H1 (cell line): ENCODE data around the gene BMERB1. TPM values are rescaled to one million over a fixed set of nuclear protein-coding genes. Genes with fewer than 3 reads are reported as not detected.

ENCODE experiments used
- CTCF ChIA-PET: fragments of 300-600 bp; sonication (Branson Sonifier 250); formaldehyde crosslinking; loops from one replicate; lab custom pipeline; 2021; ENCODE audit not compliant: partially characterized antibody; lab: Charles Lee
- POLR2A ChIA-PET: fragments of 300-600 bp; sonication (Branson Sonifier 250); formaldehyde crosslinking; loops from one replicate; lab custom pipeline; 2021; ENCODE audit warnings: inconsistent platforms; ENCODE audit not compliant: partially characterized antibody; lab: Charles Lee
- DNase-seq, 2 experiments: peaks; one replicate each; pipeline versions ENCODE4 v3.0.0 to v3.0.0-alpha.2; 2010 to 2022; ENCODE audit warnings: low spot score in 2 of 2, low read depth in 1 of 2, mixed read lengths in 1 of 2
- FAIRE-seq: peaks from 2 replicates; lab custom pipeline; 2011; peaks lifted over from hg19 to GRCh38; lab: Jason Lieb, UNC
- H2AFZ ChIP-seq: 2 replicates; pipeline ENCODE4 v1.8.1; 2012; ENCODE audit warnings: low read length, inconsistent platforms
- H2AK5ac ChIP-seq: 2 replicates; pipeline ENCODE4 v1.6.1; 2013; ENCODE audit warnings: low read depth, low read length
- H2BK120ac ChIP-seq: replicated peaks from 2 replicates; pipeline ENCODE3; 2013; ENCODE audit warnings: low read depth, low read length, inconsistent platforms
- H2BK12ac ChIP-seq: 2 replicates; pipeline ENCODE4 v1.6.1; 2013; ENCODE audit warnings: low read depth, low read length
- H2BK15ac ChIP-seq: 2 replicates; pipeline ENCODE4 v1.6.1; 2013; ENCODE audit warnings: low read length
- H2BK20ac ChIP-seq: 2 replicates; pipeline ENCODE4 v1.6.1; 2013; ENCODE audit warnings: low read length
- H2BK5ac ChIP-seq: 2 replicates; pipeline ENCODE4 v1.6.1; 2013; ENCODE audit warnings: low read depth, low read length
- H3K14ac ChIP-seq: 2 replicates; pipeline ENCODE4 v1.6.1; 2013; ENCODE audit warnings: inconsistent platforms; ENCODE audit not compliant: insufficient read length
- H3K18ac ChIP-seq: 2 replicates; pipeline ENCODE4 v1.6.1; 2013; ENCODE audit warnings: low read length; ENCODE audit errors: extremely low read depth
- H3K23ac ChIP-seq: 2 replicates; pipeline ENCODE4 v1.6.1; 2013; ENCODE audit warnings: inconsistent platforms; ENCODE audit not compliant: insufficient read length
- H3K23me2 ChIP-seq: 2 replicates; pipeline ENCODE4 v1.6.1; 2013; ENCODE audit warnings: low read depth, low read length
- H3K27ac ChIP-seq: 2 replicates; pipeline ENCODE4 v1.6.1; 2011; ENCODE audit warnings: low read depth, low read length, inconsistent platforms
- H3K27me3 ChIP-seq, 4 experiments: replicated peaks in 1 of 4; 1 replicate in 1 of 4; 2 replicates in 3 of 4; pipeline versions ENCODE4 v1.6.1 to v1.8.1; 2011 to 2013; ENCODE audit warnings: low read length in 3 of 4, mild to moderate bottlenecking in 3 of 4, inconsistent platforms in 2 of 4, mixed read lengths in 2 of 4, moderate library complexity in 1 of 4; ENCODE audit not compliant: control insufficient read depth in 3 of 4, insufficient read depth in 3 of 4; ENCODE audit errors: extremely low read depth in 1 of 4
- H3K36me3 ChIP-seq, 4 experiments: 2 replicates each; pipeline versions ENCODE4 v1.6.1 to v1.8.1; 2011 to 2013; ENCODE audit warnings: mild to moderate bottlenecking in 4 of 4, low read length in 3 of 4, moderate library complexity in 2 of 4, control low read depth in 1 of 4, inconsistent platforms in 1 of 4; ENCODE audit not compliant: insufficient read depth in 4 of 4, control insufficient read depth in 2 of 4
- H3K4ac ChIP-seq: replicated peaks from 2 replicates; pipeline ENCODE3; 2013; ENCODE audit warnings: low read length, low read depth, mixed read lengths, inconsistent platforms; ENCODE audit not compliant: insufficient read length
- H3K4me1 ChIP-seq, 4 experiments: replicated peaks in 1 of 4; 1 replicate in 1 of 4; 2 replicates in 3 of 4; pipeline versions ENCODE4 v1.6.1 to v1.8.1; 2011 to 2013; ENCODE audit warnings: low read length in 3 of 4, inconsistent platforms in 2 of 4, mixed read lengths in 1 of 4; ENCODE audit not compliant: insufficient read depth in 4 of 4, control insufficient read depth in 3 of 4
- H3K4me2 ChIP-seq, 2 experiments: 2 replicates each; pipeline versions ENCODE4 v1.6.1 to v1.8.1; 2011 to 2013; ENCODE audit warnings: low read depth in 2 of 2, low read length in 2 of 2, control low read depth in 1 of 2, inconsistent platforms in 1 of 2, mild to moderate bottlenecking in 1 of 2; ENCODE audit not compliant: insufficient read depth in 1 of 2
- H3K4me3 ChIP-seq, 4 experiments: fragments of 200-600, 300-600 bp in 1 of 4; sonication (generic), shearing (Covaris generic), sonication (Bioruptor Twin) in 1 of 4; 2 replicates each; pipeline versions ENCODE4 v1.5.1 to v1.8.1; 2011 to 2016; ENCODE audit warnings: low read length in 4 of 4, low read depth in 3 of 4, control low read depth in 2 of 4, inconsistent platforms in 2 of 4, mild to moderate bottlenecking in 2 of 4, mixed read lengths in 1 of 4, moderate library complexity in 1 of 4; ENCODE audit not compliant: insufficient read depth in 2 of 4; ENCODE audit errors: extremely low read depth in 1 of 4
- H3K56ac ChIP-seq: replicated peaks from 2 replicates; pipeline ENCODE3; 2013; ENCODE audit warnings: low read depth, mild to moderate bottlenecking, mixed read lengths, low read length, inconsistent platforms; ENCODE audit not compliant: insufficient read length
- H3K79me1 ChIP-seq: 2 replicates; pipeline ENCODE4 v1.6.1; 2013; ENCODE audit warnings: low read depth, low read length, control low read depth
- H3K79me2 ChIP-seq, 2 experiments: 2 replicates each; pipeline versions ENCODE4 v1.6.1 to v1.8.1; 2012 to 2013; ENCODE audit warnings: low read length in 2 of 2, mild to moderate bottlenecking in 2 of 2, inconsistent platforms in 1 of 2; ENCODE audit not compliant: insufficient read depth in 2 of 2, control insufficient read depth in 1 of 2
- H3K9ac ChIP-seq, 4 experiments: replicated peaks in 1 of 4; 1 replicate in 1 of 4; 2 replicates in 3 of 4; pipeline versions ENCODE4 v1.6.1 to v1.8.1; 2011 to 2013; ENCODE audit warnings: low read depth in 3 of 4, low read length in 3 of 4, control low read depth in 2 of 4, mild to moderate bottlenecking in 2 of 4, moderate library complexity in 2 of 4, inconsistent platforms in 1 of 4; ENCODE audit errors: extremely low read depth in 1 of 4
- H3K9me3 ChIP-seq, 2 experiments: 2 replicates each; pipeline versions ENCODE4 v1.6.1 to v1.8.1; 2012 to 2013; ENCODE audit warnings: mild to moderate bottlenecking in 2 of 2, moderate library complexity in 2 of 2, control low read depth in 1 of 2, inconsistent platforms in 1 of 2, low read depth in 1 of 2, low read length in 1 of 2, mixed read lengths in 1 of 2; ENCODE audit not compliant: insufficient read depth in 2 of 2
- H4K20me1 ChIP-seq, 2 experiments: replicated peaks in 1 of 2; 2 replicates each; pipeline versions ENCODE3 to v1.8.1; 2011 to 2013; ENCODE audit warnings: inconsistent platforms in 2 of 2, low read length in 2 of 2, mild to moderate bottlenecking in 1 of 2; ENCODE audit not compliant: insufficient read depth in 2 of 2, control insufficient read depth in 1 of 2
- H4K5ac ChIP-seq: 2 replicates; pipeline ENCODE4 v1.6.1; 2013; ENCODE audit warnings: low read length, low read depth, mixed read lengths, inconsistent platforms; ENCODE audit not compliant: insufficient read length
- H4K8ac ChIP-seq: 2 replicates; pipeline ENCODE4 v1.8.0; 2013; ENCODE audit warnings: mild to moderate bottlenecking, moderate library complexity, low read length, inconsistent platforms; ENCODE audit not compliant: insufficient read depth; ENCODE audit errors: extremely low read depth
- H4K91ac ChIP-seq: replicated peaks from 2 replicates; pipeline ENCODE3; 2013; ENCODE audit warnings: low read length, mixed read lengths, inconsistent platforms; ENCODE audit not compliant: insufficient read length
- EGR1 ChIP-seq: IDR thresholded peaks from 2 replicates; pipeline ENCODE4 v1.6.1; 2011; ENCODE audit warnings: low read depth, low read length, borderline replicate concordance
- FOSL1 ChIP-seq: IDR thresholded peaks from 2 replicates; pipeline ENCODE4 v1.6.1; 2011; ENCODE audit warnings: mild to moderate bottlenecking, low read depth, low read length, moderate library complexity; ENCODE audit not compliant: insufficient read depth
- GTF2F1 ChIP-seq: IDR thresholded peaks from 2 replicates; pipeline ENCODE4 v1.6.1; 2012; ENCODE audit warnings: low read depth, low read length, improper control_type of control experiment, borderline replicate concordance
- HDAC6 ChIP-seq: IDR thresholded peaks from one replicate; pipeline ENCODE4 v1.7.1; 2012; ENCODE audit warnings: low read depth, mild to moderate bottlenecking, inconsistent platforms, low read length, moderate library complexity
- JUND ChIP-seq: IDR thresholded peaks from 2 replicates; pipeline ENCODE4 v1.6.1; 2011; ENCODE audit warnings: mild to moderate bottlenecking, improper control_type of control experiment, low read length
- POLR2A ChIP-seq, 2 experiments: IDR thresholded peaks; 1 replicate in 1 of 2; 2 replicates in 1 of 2; pipeline ENCODE4 v1.6.1; 2011; ENCODE audit warnings: low read depth in 2 of 2, low read length in 2 of 2, mild to moderate bottlenecking in 2 of 2; ENCODE audit errors: control extremely low read depth in 1 of 2
- POLR2AphosphoS5 ChIP-seq: IDR thresholded peaks from 2 replicates; pipeline ENCODE4 v1.6.1; 2011; ENCODE audit warnings: low read depth, low read length
- RXRA ChIP-seq: IDR thresholded peaks from 2 replicates; pipeline ENCODE4 v1.6.1; 2011; ENCODE audit warnings: low read depth, mild to moderate bottlenecking, low read length, moderate library complexity; ENCODE audit not compliant: insufficient read depth
- SAP30 ChIP-seq: fragments of 300-600 bp; sonication (generic); IDR thresholded peaks from 2 replicates; pipeline ENCODE4 v1.7.1; 2012; ENCODE audit warnings: low read length, moderate library complexity, mild to moderate bottlenecking, inconsistent platforms; ENCODE audit not compliant: insufficient read depth, insufficient replicate concordance
- SP2 ChIP-seq: IDR thresholded peaks from 2 replicates; pipeline ENCODE4 v1.6.1; 2012; ENCODE audit warnings: mild to moderate bottlenecking, low read length, inconsistent platforms
- SUZ12 ChIP-seq: fragments of 200-600 bp; sonication (generic); IDR thresholded peaks from 2 replicates; pipeline ENCODE4 v1.6.1; 2012; ENCODE audit warnings: mild to moderate bottlenecking, inconsistent platforms, low read length, moderate library complexity, mixed read lengths
- WGBS, 2 experiments: shearing (Covaris generic) in 1 of 2; methylation state at CpG; one replicate each; pipeline versions ENCODE4 v1.1.6 to v1.1.7; 2013 to 2015; ENCODE audit warnings: low lambda C conversion rate in 2 of 2, mixed read lengths in 2 of 2, inconsistent platforms in 1 of 2, low coverage in 1 of 2, missing lambda C conversion rate in 1 of 2; ENCODE audit not compliant: insufficient replicate concordance in 2 of 2, insufficient coverage in 1 of 2, insufficient read length in 1 of 2; ENCODE audit errors: extremely low coverage in 1 of 2, missing lambda C conversion rate in 1 of 2; 5-methylcytosine and 5-hydroxymethylcytosine counted together
- polyA plus RNA-seq, 7 experiments: library from polyadenylated mRNA; depleted of rRNA in 3 of 7; stranded (reverse) in 5 of 7; unstranded in 2 of 7; fragments of >200 nt in 5 of 7; fragments of 200-250 nt in 2 of 7; gene quantifications; 1 replicate in 5 of 7; 2 replicates in 1 of 7; 4 replicates in 1 of 7; pipeline versions ENCODE4 v1.2.1 to v1.2.3, GENCODE V29; 2011 to 2013; ENCODE audit warnings: missing spikeins in 2 of 7, mixed read lengths in 2 of 7
- total RNA-seq: library from RNA; stranded (reverse); fragmentation: NEBNext Ultra II Directional; extraction: Animal tissue kit (Norgen Biotek cat#: 25700); gene quantifications from 2 replicates; pipeline ENCODE4 v1.2.1, GENCODE V29; 2021

The BMERB1 gene
- total and polyA plus RNA-seq, 2 of the 8 experiments (the other 6 are each of a cell fraction or from before 2014, with no cell fraction given), result 23.5 to 27.1 TPM

- Histone ChIP-seq H4K20me1 (no peaks in the 10 kb centered on the region), H2AK5ac (no peak overlapping the region), H3K4ac (no peak overlapping the region), H3K79me2 (no peaks in the 10 kb centered on the region), H4K5ac (no peak overlapping the region), H3K18ac (no peak overlapping the region), H3K27ac (no peak overlapping the region; the same call in 1 of the 2 replicates), H4K91ac (no peak overlapping the region), H3K36me3 (peaks cover 2 to 17% (median 6%) of the 10 kb centered on the region in 4 experiments; a peak in 6 of 8 replicates), H3K56ac (no peak overlapping the region), H2BK5ac (no peak overlapping the region), H3K9me3 (0 out of 4 replicates have a peak, but pooled peaks cover 0 to under 1% of the 10 kb centered on the region in 2 experiments), H3K14ac (no peak overlapping the region), H3K4me2 (no peak overlapping the region), H2BK20ac (no peak overlapping the region), H3K23ac (no peak overlapping the region), H3K79me1 (no peaks in the 10 kb centered on the region), H3K9ac (no peak overlapping the region), H3K23me2 (no peaks in the 10 kb centered on the region), H4K8ac (no peak overlapping the region), H2AFZ (no peak overlapping the region), H3K4me3 (no peak overlapping the region), H3K4me1 (no peaks in the 10 kb centered on the region), H2BK12ac (no peak overlapping the region), H3K27me3 (no peaks in the 10 kb centered on the region), H2BK15ac (no peak overlapping the region), H2BK120ac (no peak overlapping the region)
- WGBS, 2 experiments, result 93% methylated on average over 9 of the region's 9 CpGs; no CpG with 5 or more reads in 1 of the 2 experiments
- TF ChIP-seq POLR2A (IDR thresholded peaks at IDR 0.05; ENCODE audit: control extremely low read depth in 1 of 2, low read depth in 2 of 2, low read length in 2 of 2) (no peak), RXRA (no peak), SAP30 (no peak), EGR1 (no peak), POLR2AphosphoS5 (no peak), HDAC6 (no peak), JUND (no peak), GTF2F1 (no peak), SUZ12 (no peak), FOSL1 (no peak), SP2 (no peak)
- CTCF ChIA-PET, result interaction anchor here (0.6 to 1.1 kb wide), 3 partner anchors 41 to 113 kb away, joined by 3 read pairs; no protein-coding TSS in a partner anchor
- FAIRE-seq, result no peak
- DNase-seq, result no peak
- POLR2A ChIA-PET, result no interaction called here
Measured at GRCh38 chr16:15592324-15592723, 157.9 kb downstream of the BMERB1 start.
